ENCODE results near the gene CCDC40.
A peak's percentile ranks its signal among the peaks of the same experiment; 100 is the strongest.
"Not testable (repeated sequence)": the region's sequence is repeated elsewhere in the genome, so short reads cannot be mapped to it uniquely, and the experiment has no call there.

The CCDC40 gene

DNA sequence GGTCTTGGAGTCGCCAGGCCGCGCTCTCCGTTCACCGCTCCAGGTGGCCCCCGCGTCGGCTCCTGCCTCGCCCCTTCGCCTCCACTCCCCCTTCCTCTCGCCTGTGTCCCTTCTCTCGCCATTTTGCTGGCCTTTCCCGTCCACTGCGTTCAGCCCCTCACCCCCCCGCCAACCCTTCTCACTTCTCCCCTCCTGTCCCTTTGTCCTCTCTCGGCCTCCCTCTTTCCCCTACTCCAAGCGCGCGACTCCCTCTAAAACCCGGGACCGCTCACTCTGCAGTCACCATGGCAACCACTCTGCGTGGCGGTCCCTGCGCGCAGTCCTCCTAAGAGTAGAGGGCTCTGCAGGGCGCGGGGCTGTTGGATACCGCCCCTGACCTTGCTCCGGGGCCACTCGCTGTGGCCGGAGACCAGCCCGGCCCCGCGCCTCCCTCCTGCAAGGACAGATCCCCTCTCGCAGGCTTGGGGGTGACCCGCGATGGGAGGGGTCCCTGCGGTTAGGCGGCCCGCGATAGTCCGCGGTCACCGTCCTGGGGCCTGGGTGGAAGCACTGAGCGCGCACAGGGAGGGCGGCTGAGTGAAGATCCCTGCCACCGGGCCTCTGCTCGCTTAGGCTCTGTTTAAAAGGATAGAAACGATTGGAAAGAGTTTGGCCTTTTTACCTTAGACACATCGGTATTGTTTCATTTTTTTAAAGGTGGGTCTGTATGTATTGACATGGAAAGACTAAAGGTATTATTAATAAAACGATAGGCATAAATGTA, 454 bp downstream of the CCDC40 start:
- DNase-seq (ENCODE audit: low read depth in 4 of 4, low spot score in 1 of 4) = peak in 3 of 4 experiments; percentile 1 to 7 (median 7)

- no peak for DNase-seq (ENCODE audit: low read depth in 4 of 4, low spot score in 1 of 4)
Observed at GRCh38 chr17:80043963-80044362, 7.5 kb downstream of the CCDC40 start.

DNA sequence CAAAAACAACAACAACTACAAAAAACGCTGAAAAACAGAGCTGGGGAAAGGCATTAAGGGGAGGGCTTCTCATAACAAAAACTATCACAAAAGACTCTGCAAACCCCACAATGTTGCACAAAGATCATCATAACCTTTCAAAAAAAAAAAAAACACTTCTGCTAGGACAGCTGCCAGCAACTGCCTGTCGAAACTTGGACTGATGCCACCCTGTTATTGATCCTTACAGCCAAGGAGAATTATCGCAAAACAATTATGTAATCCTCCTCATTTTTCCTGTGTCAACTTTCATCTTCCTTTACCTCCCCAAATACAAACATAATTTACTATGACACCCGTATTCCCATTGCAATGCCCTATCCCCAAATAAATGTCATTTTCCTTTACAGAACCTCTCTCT, 9.3 kb downstream of the CCDC40 start:
- no peak for DNase-seq (ENCODE audit: low read depth in 4 of 4, low spot score in 1 of 4)

DNA sequence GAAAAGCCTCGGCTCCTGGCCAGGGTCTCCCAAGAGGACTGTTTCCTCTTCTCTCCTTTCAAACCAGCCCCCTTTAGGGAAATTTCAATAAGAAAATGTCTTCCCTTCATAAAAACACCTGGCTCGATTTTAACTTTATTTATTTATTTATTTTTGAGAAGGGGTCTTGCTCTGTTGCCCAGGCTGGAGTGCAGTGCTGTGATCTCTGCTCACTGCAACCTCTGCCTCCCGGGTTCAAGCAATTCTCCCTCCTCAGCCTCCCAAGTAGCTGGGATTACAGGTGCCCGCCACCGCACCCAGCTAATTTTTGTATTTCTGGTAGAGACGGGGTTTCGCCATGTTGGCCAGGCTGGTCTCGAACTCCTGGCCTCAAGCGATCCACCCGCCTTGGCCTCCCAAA, 10.3 kb downstream of the CCDC40 start:
- not testable (repeated sequence) for DNase-seq (ENCODE audit: low read depth in 4 of 4, low spot score in 1 of 4)

DNA sequence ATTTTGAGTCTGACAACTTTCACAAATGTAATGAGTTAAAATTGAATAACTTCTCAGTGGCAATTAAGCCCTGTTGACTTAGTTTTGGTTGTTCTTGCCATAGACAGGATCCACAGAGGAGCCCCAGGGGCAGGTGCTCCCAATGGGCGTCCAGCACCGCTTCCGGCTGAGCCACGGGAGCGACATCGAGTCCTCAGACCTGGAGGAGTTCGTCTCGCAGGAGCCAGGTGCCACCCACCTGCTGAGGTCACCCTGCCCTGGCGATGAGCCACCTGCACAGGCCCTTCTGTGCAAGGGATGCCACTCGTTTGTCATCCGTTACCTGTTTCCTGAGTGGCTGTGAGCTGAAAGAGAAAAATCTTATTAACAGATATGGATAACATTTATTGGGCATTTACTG, 10.7 kb downstream of the CCDC40 start:
- DNase-seq (ENCODE audit: low read depth in 4 of 4, low spot score in 1 of 4) = no peak

GRCh38 chr17:80049986-80050385, 13.5 kb downstream of the CCDC40 start:
- DNase-seq (ENCODE audit: low read depth in 4 of 4, low spot score in 1 of 4) = no peak

DNA sequence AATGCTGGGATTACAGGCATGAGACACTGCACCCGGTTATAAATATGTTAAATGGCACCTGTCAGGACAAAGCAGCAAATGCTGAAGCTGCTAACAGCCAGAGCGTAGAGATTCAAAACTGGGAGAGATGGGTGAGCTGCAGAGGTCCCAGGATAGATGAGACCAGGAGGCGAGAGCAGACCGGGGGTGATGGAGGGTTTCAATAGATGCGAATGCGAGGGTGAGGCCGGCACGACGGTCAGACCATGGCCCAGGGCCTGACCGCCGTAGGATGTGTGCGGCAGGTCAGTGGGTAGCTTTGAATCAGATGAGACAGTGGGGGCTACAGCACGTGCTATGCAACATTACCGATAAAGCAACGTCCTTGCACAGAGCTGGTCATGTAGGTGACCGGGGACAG, 14.3 kb downstream of the CCDC40 start:
- no peak for DNase-seq (ENCODE audit: low read depth in 4 of 4, low spot score in 1 of 4)

DNA sequence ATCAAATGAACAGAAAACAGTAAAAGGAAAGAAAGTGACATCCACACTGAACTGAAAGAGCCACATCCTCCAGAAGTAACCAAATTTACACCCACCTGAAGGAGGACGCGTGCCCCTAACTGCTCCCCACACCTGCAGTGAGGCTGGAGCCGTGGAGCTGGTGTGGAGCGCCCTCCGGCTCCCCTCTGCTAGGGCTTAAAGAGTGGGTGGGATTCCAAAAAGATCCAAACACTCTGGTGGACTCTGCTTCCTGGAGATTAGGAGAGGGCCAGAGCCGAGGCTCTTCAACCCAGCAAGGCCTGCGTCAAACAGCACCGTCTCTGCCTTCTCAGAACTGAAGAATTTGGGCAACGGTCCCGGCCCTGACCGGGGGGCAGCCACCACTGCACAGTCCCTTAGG, 15.2 kb downstream of the CCDC40 start:
- DNase-seq (ENCODE audit: low read depth in 4 of 4, low spot score in 1 of 4) = no peak

DNA sequence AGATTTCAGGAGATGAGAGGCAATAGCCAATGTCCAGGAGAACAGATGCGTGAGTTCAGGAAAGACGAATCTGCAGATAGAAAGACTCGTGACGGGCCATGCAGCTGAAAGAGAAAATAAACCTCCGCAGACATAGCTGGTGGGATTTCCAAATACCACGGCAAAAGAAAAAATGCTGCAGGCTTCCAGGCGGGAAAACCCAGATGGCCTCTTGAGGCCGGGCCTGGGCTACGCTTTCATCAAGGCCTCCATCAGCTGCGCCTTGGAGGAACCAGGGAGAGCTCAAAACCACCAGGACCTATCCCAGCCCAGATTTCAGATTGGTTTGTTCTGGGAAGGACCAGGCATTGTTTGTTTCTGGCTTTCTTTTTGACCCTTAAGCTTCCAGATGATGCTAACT, 16.7 kb downstream of the CCDC40 start:
- DNase-seq (ENCODE audit: low read depth in 4 of 4, low spot score in 1 of 4) = no peak

DNA sequence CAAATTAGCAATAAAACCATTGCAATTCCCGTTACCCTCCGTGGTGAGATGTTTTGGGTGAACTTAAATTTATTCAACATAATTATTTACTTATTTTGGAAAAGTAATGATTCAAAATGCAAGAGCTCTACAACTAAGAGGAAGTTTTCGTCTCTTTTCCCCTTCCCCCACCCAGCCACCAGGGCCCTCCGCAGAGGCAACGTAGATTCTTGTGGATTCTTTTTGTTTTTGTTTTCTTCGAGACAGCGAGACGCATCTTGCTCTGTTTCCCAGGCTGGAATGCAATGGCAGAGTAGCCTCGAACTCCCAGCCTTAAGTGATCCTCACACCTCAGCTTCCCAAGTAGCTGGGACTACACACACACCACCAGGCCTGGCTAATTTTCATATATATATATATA, 19.2 kb downstream of the CCDC40 start:
- no peak for DNase-seq (ENCODE audit: low read depth in 4 of 4, low spot score in 1 of 4)

GRCh38 chr17:80058311-80058955, 22.0 kb downstream of the CCDC40 start:
- DNase-seq (ENCODE audit: low read depth in 4 of 4, low spot score in 1 of 4) = no peak

GRCh38 chr17:80060644-80061043, 24.2 kb downstream of the CCDC40 start:
- no peak for DNase-seq (ENCODE audit: low read depth in 4 of 4, low spot score in 1 of 4)

- DNase-seq (ENCODE audit: low read depth in 4 of 4, low spot score in 1 of 4) = no peak
Observed at GRCh38 chr17:80061421-80061820, 25.0 kb downstream of the CCDC40 start.

GRCh38 chr17:80063830-80064585, 27.6 kb downstream of the CCDC40 start:
- DNase-seq (ENCODE audit: low read depth in 4 of 4, low spot score in 1 of 4) = no peak

DNA sequence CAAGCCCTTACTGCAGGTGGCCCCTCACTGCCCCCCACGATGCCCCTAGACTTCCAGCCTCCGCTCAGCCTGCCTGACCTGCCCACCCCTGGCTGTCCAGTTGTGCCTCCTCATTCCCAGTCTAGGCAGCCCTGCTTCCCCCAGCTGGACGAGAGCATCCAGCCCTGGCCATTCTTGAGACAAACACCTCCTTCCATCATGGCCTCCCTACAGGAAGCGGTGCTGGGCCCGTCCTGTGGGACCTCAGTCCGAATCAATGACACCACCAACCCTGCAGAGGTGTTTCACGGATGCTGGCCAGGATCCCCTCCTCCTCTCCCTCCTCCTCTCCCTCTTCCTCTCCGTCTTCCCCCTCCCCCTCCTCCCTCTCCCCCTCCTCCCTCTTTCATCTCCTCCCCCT, 28.3 kb downstream of the CCDC40 start:
- no peak for DNase-seq (ENCODE audit: low read depth in 4 of 4, low spot score in 1 of 4)

DNA sequence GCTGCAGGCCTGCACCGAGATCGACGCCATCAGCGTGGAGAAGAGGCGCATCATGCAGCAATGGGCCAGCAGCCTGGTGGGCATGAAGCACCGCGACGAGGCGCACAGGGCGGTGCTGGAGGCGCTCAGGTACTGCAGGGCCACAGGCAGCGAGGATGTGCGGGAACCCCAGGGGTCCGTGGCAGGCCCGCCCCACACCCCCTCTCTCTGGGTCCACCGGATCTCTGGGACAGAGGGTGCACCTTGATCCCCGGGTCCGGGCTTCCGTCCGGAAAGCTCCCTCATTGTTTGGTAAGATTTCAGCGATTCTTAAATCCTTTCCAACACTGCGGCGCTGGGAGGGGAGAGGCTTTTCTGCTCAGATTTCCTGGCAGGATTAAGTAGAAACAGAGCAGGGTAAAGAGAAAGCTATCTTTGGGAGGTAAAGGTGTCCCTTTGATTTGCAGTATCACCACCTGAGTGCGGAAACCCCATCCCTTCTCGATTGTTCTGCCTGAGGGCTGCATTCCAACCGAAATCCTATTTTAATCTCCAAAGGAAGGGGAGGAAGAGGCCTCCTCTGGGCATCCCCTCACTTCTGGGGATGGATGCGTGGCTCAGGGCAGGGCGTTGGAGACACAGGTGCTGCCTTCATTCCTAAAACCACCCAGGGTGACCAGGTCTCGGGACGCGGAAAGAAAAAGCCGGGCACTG, 29.2 kb downstream of the CCDC40 start:
- no peak for DNase-seq (ENCODE audit: low read depth in 4 of 4, low spot score in 1 of 4)

DNA sequence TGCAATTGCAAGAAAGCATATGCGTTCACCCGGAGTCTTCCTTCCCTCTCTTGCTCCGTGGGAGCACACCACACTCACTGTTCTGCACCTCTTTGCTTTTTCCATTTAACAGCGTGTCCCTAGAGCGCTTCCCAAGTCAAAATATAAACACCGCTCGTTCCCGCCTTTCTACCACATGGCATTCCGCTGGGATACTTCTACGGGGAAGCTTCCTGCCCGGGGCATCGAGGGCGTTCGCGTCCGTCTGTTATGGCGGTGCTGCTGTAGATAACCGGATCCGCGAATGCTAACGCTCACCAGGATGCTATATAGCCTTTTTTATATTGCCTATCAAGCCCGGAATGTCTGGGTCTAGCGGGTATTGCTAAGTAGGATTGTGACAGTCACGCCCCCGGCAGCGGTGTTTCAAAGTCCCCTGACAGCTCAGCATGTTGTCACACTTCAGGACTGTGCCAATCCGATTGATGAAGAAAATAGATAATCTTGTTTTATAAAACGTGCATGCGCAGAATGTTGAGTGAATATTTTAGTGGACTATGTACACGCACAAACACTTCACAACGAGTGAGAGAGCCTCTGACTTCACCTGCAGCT, 31.0 kb downstream of the CCDC40 start:
- DNase-seq (ENCODE audit: low read depth in 4 of 4, low spot score in 1 of 4) = no peak

DNA sequence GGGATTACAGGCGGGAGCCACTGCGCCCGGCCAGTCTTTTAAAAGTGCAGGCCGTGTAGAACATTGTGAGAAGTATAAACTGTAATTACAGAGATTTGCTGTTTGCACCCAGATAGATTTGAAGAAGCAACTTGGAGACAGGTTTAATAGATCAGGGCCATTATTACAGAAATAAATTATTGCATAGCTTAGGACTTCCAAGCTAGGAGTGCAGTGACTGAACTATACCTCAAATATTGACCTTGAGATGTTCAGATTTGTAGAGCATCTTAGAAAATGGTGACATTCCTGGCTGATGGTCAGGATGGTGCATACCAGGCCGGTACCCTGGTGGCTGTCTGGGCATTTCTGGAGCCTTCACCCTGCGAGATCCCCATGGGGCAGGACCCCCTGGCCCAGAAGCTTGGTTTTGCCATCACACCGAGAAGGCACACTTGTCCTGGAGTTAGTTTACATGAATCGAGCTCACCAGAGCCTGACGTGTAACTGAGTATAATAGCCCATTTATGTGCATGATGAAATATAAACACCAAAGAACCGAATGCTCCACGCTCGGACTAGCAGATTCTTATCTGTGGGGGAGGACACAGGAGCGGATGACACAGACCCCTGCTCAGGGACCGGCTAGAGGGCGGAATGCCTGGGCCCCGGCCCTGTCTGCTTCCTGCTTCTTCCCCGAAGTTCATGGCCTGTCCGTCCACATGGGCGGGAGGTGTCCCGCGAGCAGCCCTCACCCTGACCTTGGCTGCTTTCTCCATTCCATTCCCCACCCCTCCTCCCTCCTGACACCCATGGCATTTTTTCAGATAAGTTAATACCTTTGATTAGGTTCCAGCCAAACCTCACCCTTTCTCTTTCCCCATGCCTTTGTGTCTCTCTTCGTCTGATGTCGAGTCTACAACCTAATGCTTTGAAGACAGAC, 32.1 kb downstream of the CCDC40 start:
- no peak for DNase-seq (ENCODE audit: low read depth in 4 of 4, low spot score in 1 of 4)

GRCh38 chr17:80070375-80071115, 34.1 kb downstream of the CCDC40 start:
- no peak for DNase-seq (ENCODE audit: low read depth in 4 of 4, low spot score in 1 of 4)

Data from stimulated activated CD4-positive, alpha-beta T cell treated with anti-CD3 and anti-CD28 coated beads, Interleukin-1b, Interleukin-23, amount 100 ng/mL, for 24 hours (primary cell).